AG08396 (cell line): ENCODE data around the gene DNAH9.

Source experiments
- DNase-seq: peaks from one replicate; pipeline ENCODE4 v3.0.0; 2012; ENCODE audit warnings: low spot score, mixed read lengths

The DNAH9 gene

DNA sequence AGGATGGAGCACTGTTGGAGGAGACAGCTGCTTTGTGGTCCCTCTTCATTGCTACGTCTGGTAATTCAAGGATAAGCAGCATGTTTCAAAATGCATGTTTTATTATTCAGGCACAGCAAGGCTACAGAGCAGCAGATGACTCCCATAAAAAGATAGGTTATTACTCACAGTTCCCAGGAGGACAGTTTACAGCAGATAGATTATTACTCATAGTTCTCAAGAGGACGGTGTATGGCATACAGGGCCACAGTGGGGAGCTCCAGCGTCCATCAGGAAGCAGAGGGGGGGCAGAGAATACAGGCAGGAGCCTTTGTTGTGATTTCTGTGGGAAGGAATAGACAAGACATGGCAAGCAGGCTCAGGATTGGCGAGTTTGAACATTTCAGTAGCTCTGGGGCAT, 72.9 kb downstream of the DNAH9 start:
- DNase-seq: no peak

- no peak for DNase-seq
These were observed 84.4 kb downstream of the DNAH9 start for GRCh38 chr17:11682646-11683045.

DNA sequence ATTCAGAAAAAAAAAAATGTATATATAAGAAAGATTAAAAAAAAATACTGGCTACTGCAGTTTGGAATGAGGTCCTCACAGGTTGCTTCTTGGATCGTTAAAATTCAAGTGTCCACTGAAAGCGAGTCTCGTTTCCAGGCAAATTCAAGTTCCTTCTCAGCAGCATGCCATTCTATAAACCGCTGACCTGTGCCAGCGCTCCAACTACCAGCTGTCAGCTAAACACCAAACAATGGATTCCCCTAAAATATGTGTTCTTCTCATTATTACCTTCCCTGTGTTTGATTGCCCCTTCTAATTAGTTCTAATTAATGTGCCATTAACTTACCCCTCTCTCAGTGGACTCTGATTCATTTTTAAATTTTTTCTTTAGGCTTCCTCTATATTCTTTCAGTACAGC, 92.4 kb downstream of the DNAH9 start:
- no peak for DNase-seq

DNA sequence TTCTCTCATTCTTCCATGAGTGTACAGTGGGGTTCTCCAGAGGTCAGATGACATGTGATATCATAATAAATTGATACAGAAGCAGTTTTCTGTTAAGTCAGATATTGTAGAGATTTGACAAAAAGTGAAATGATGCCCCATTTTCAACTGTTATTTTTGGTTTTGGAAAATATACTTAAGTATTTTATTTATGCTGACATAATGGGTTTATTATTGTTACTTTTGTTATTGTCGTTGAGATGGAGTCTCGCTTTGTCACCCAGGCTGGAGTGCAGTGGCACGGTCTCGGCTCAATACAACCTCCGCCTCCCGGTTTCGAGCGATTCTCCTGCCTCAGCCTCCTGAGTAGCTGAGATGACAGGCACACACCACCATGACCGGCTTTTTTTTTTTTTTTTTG, 94.4 kb downstream of the DNAH9 start:
- DNase-seq: no peak

- DNase-seq: no peak
These were observed 95.0 kb downstream of the DNAH9 start for GRCh38 chr17:11693284-11693683.

DNA sequence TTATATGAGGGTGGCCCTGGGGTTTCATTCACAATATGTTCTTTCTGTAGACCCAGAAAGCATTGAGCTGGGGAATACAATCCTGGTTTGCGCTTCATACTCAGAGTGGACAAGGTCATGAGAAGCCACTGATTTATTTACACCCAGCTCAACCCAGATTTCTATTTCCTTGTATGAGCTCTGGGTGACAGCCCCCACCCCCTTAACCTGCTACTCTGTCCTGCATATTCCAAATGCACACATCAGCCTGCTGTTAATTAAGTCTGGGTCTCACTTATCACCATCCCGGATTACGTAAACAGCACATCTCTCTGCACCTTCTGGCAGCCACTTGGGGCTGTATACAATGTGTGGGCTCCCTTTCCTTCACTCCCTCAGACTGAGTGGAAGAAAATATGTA, 102.4 kb downstream of the DNAH9 start:
- no peak for DNase-seq

DNA sequence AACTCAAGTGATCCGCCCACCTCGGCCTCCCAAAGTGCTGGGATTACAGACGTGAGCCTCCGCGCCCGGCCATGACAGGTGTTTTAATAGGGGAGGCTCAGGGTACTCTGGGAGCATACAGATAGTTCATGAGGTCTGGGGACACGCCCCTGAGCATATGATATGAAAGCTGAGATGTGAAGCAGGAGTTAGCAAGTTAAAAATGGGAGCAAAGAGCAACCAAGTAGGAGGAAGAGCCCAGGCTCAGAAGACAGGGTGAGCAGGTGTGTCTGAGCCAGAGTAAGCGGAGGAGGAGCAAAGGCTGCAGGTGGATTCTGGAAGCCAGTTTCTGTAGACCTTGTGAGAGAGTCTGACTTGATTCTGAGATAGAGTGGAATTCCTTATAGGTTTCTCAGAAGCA, 103.6 kb downstream of the DNAH9 start:
- DNase-seq: no peak

DNA sequence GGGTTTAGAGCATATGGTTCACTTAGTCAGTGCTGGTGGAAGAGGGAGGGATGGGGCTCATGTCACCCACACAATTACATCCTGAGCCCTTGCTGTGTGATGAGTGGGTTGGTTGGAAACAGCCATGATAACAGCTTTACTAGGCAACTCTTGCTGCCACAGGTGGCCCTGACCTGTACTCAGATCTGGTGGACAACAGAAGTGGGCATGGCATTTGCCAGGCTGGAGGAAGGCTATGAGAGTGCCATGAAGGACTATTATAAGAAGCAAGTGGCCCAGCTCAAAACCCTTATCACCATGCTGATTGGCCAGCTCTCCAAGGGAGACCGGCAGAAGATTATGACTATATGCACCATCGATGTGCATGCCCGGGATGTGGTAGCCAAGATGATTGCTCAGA, 105.8 kb downstream of the DNAH9 start:
- no peak for DNase-seq

GRCh38 chr17:11705111-11705510, 106.8 kb downstream of the DNAH9 start:
- DNase-seq: no peak

- DNase-seq: no peak
These were observed 109.3 kb downstream of the DNAH9 start for GRCh38 chr17:11707586-11707985.

GRCh38 chr17:11712456-11712855, 114.2 kb downstream of the DNAH9 start:
- DNase-seq: no peak

- DNase-seq: no peak
These were observed 120.9 kb downstream of the DNAH9 start for GRCh38 chr17:11719203-11719602.

DNA sequence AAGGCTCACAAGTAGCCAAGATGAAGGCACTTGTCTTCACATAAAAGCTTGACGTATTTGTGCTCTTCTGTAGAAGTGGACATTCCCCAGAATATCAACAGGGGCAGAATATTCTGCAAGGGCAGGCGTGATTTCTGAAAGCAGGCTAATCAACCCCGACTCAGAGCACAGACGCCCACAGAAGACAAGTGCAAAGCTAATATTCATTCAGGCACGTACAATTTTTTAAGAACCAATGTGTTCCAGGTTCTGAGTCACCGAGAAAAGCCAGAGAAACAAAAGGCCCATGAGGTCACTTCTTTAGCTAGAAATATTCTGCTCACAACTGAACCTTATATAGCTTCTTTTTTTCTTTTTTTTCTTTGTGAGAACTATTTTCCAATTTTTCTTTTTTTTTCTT, 121.6 kb downstream of the DNAH9 start:
- DNase-seq: no peak

- DNase-seq: no peak
These were observed 122.5 kb downstream of the DNAH9 start for GRCh38 chr17:11720816-11721215.

DNA sequence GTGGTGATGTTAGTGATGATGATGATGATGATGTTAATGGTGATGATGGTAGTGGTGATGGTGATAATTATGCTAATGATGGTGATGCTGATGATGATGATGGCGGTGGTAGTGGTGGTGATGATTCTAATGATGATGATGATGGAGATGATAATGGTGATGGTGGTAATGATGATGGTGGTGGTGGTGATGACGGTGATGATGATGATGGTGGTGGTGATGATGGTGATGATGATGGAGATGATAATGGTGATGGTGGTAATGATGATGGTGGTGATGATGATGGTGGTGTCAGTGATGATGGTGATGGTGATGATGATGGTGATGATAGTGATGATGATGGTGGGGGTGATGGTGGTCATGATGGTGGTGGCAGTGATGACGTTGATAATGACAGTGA, 132.5 kb downstream of the DNAH9 start:
- no peak for DNase-seq

GRCh38 chr17:11736613-11737312, 138.5 kb downstream of the DNAH9 start:
- DNase-seq: no peak

DNA sequence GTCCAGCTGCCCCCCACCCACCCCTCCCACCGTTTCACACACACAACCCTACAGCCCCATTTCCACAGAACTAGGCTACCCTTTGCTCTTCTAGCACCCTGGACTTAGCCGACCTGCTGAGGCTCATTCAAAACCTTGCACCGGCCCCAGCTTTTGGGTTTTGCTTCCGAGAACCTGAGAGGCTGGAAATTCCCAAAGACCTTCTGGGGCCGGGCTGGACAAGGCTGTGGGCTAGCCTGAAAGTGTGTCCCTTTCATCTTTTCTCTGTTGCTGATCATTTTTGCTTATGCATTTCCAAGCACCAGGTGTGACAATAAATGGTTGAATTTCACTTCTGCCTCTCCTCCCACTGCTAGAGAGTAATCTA, 139.0 kb downstream of the DNAH9 start:
- no peak for DNase-seq

GRCh38 chr17:11738151-11738550, 139.9 kb downstream of the DNAH9 start:
- DNase-seq: no peak

GRCh38 chr17:11739351-11739750, 141.1 kb downstream of the DNAH9 start:
- DNase-seq: no peak

GRCh38 chr17:11739848-11740247, 141.6 kb downstream of the DNAH9 start:
- DNase-seq: no peak

DNA sequence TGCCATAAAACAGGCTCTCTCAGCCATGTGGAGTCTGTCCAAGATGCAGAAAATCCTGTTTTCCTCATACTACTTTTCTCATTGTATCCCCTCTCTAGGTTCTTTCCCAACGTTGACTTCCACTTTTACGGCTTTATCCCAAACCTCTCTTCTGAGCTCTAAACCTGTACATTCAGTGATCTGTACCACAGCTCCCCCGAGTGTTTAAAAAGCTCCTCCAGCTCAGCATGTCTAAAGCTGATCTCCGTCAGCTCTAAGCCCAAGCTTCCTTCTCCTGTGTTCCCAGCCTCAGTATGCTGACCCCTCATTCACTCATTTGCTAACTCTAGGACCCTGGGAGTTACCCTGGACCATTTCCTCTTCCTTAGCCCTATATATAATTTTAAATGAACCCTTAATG, 144.6 kb downstream of the DNAH9 start:
- no peak for DNase-seq

GRCh38 chr17:11744696-11745095, 146.4 kb downstream of the DNAH9 start:
- DNase-seq: no peak

GRCh38 chr17:11747441-11747840, 149.2 kb downstream of the DNAH9 start:
- no peak for DNase-seq

DNA sequence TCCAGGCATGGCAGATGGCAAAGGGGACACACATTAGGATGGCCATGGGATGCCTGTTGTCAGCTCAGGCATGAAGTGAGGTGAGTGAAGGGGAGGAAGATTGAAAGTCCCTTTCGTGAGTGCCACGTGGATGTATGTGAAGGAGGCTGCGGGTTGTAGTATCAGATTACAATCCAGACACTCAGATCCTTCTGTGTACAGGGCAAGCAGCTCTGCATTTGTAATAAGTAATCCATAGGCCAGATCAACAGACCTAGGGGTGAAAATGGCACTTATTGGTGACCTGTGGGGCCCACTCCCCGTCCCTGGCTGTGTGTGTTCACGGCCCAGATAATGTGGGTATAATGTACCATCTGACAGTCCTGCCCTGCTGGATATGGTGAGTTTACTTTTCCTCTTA, 159.5 kb downstream of the DNAH9 start:
- no peak for DNase-seq

DNA sequence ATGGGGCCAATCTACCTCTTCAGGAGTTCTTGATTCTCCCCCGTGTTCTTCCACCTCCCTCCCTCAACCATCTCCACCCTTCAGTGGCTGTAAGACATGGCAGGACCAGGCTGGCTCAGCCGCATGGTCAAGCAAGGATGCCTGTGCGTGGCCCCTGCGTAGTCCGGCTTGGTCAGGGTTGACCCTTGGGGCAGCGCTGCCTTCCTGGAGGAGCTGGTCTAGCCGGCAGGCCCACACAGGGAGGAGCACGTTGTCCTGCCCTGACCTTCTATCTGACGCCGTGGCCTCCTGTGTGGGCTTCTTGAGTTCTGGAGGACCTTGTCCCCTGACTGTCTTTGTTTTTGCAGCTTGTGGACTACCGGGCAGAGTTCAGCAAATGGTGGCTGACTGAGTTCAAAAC, 169.8 kb downstream of the DNAH9 start:
- no peak for DNase-seq
